HCT116 (cell line): ENCODE results near the gene HOXD9.

Experiments
- EZH2 ChIP-seq: fragments of 200-600 bp; sonication (generic); IDR thresholded peaks from 2 replicates; pipeline ENCODE4 v1.6.1; 2017; ENCODE audit warnings: antibody characterized with exemption, mixed run types
- EZH2phosphoT487 ChIP-seq: fragments of 200-600 bp; IDR thresholded peaks from 2 replicates; pipeline ENCODE4 v1.6.1; 2018; ENCODE audit warnings: antibody characterized with exemption, borderline replicate concordance
- FOSL1 ChIP-seq: IDR thresholded peaks from 2 replicates; pipeline ENCODE4 v1.6.1; 2012; ENCODE audit warnings: low read depth
- POLR2A ChIP-seq: IDR thresholded peaks from 2 replicates; pipeline ENCODE4 v1.7.0; 2011; ENCODE audit warnings: borderline replicate concordance; ENCODE audit not compliant: insufficient read depth, insufficient read length; ENCODE audit errors: extremely low read depth
- POLR2AphosphoS5 ChIP-seq: IDR thresholded peaks from 2 replicates; pipeline ENCODE4 v1.6.1; 2011; ENCODE audit warnings: mild to moderate bottlenecking, low read depth, low read length, moderate library complexity
- SP1 ChIP-seq: IDR thresholded peaks from 2 replicates; pipeline ENCODE4 v1.6.1; 2012; ENCODE audit warnings: low read depth
- TCF7L2 ChIP-seq: IDR thresholded peaks from 2 replicates; pipeline ENCODE4 v1.7.0; 2011; ENCODE audit warnings: borderline replicate concordance, inconsistent platforms; ENCODE audit not compliant: insufficient read depth, insufficient read length; ENCODE audit errors: extremely low read depth
- YY1 ChIP-seq: IDR thresholded peaks from 2 replicates; pipeline ENCODE4 v1.6.1; 2011; ENCODE audit warnings: low read length, low read depth, moderate library complexity, mild to moderate bottlenecking; ENCODE audit not compliant: insufficient replicate concordance; ENCODE audit errors: extremely low read depth
- TF ChIP-seq, protein P1 (sequence below), 3 experiments: fragments of 200-600 bp in 1 of 3; sonication (generic) in 1 of 3; IDR thresholded peaks in 2 of 3; conservative IDR thresholded peaks in 1 of 3; 2 replicates each; pipeline ENCODE4 v1.5.1; 2012 to 2017; ENCODE audit warnings: low read depth in 2 of 3, low read length in 2 of 3, antibody characterized with exemption in 1 of 3, borderline replicate concordance in 1 of 3, control low read depth in 1 of 3, mild to moderate bottlenecking in 1 of 3, mixed read lengths in 1 of 3, mixed run types in 1 of 3, moderate library complexity in 1 of 3; ENCODE audit not compliant: insufficient read depth in 1 of 3
- TF ChIP-seq, protein P2 (sequence below): IDR thresholded peaks from 2 replicates; pipeline ENCODE4 v1.6.1; 2012

DNA sequence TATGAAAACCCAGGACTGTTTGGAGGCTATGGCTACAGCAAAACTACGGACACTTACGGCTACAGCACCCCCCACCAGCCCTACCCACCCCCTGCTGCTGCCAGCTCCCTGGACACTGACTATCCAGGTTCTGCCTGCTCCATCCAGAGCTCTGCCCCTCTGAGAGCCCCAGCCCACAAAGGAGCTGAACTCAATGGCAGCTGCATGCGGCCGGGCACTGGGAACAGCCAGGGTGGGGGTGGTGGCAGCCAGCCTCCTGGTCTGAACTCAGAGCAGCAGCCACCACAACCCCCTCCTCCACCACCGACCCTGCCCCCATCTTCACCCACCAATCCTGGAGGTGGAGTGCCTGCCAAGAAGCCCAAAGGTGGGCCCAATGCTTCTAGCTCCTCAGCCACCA is 46.7 kb downstream of the HOXD9 start:
- TF ChIP-seq, protein P1, sequence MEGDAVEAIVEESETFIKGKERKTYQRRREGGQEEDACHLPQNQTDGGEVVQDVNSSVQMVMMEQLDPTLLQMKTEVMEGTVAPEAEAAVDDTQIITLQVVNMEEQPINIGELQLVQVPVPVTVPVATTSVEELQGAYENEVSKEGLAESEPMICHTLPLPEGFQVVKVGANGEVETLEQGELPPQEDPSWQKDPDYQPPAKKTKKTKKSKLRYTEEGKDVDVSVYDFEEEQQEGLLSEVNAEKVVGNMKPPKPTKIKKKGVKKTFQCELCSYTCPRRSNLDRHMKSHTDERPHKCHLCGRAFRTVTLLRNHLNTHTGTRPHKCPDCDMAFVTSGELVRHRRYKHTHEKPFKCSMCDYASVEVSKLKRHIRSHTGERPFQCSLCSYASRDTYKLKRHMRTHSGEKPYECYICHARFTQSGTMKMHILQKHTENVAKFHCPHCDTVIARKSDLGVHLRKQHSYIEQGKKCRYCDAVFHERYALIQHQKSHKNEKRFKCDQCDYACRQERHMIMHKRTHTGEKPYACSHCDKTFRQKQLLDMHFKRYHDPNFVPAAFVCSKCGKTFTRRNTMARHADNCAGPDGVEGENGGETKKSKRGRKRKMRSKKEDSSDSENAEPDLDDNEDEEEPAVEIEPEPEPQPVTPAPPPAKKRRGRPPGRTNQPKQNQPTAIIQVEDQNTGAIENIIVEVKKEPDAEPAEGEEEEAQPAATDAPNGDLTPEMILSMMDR (IDR thresholded peaks at IDR 0.05 in 2 of 3, conservative IDR thresholded peaks at IDR 0.05 in 1 of 3; ENCODE audit: borderline replicate concordance in 1 of 3, insufficient read depth in 1 of 3, low read depth in 2 of 3, low read length in 2 of 3), result no peak
- TF ChIP-seq, protein P2, sequence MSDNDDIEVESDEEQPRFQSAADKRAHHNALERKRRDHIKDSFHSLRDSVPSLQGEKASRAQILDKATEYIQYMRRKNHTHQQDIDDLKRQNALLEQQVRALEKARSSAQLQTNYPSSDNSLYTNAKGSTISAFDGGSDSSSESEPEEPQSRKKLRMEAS, result no peak
- TF ChIP-seq EZH2phosphoT487 (no peak), POLR2AphosphoS5 (no peak), EZH2 (no peak), SP1 (no peak), TCF7L2 (no peak), YY1 (no peak), FOSL1 (no peak), POLR2A (no peak)
